ENCODE measurements around the gene DHX35.
"Not testable (repeated sequence)": the region's sequence is repeated elsewhere in the genome, so short reads cannot be mapped to it uniquely, and the experiment has no call there.

Gene DHX35

GRCh38 chr20:38945012-38945411, 17.1 kb upstream of the DHX35 start:
- DNase-seq = no peak

GRCh38 chr20:38946836-38947235, 15.3 kb upstream of the DHX35 start:
- no peak for DNase-seq

- DNase-seq = no peak
These were observed 14.2 kb upstream of the DHX35 start for GRCh38 chr20:38947931-38948362.

GRCh38 chr20:38950254-38950653, 11.9 kb upstream of the DHX35 start:
- no peak for DNase-seq

GRCh38 chr20:38951611-38952010, 10.5 kb upstream of the DHX35 start:
- DNase-seq = no peak

GRCh38 chr20:38952153-38952552, 10.0 kb upstream of the DHX35 start:
- DNase-seq = no peak

GRCh38 chr20:38953630-38954340, 8.4 kb upstream of the DHX35 start:
- no peak for DNase-seq

- no peak for DNase-seq
These were observed 4.8 kb upstream of the DHX35 start for GRCh38 chr20:38957235-38957876.

- DNase-seq = no peak
These were observed 4.1 kb upstream of the DHX35 start for GRCh38 chr20:38957915-38958485.

GRCh38 chr20:38960187-38960687, 1.9 kb upstream of the DHX35 start:
- not testable (repeated sequence) for DNase-seq

- no peak for DNase-seq
These were observed 557 bp upstream of the DHX35 start for GRCh38 chr20:38961530-38962043.

GRCh38 chr20:38962928-38963401, 821 bp downstream of the DHX35 start:
- DNase-seq = peak; percentile 36

GRCh38 chr20:38963745-38964144, 1.6 kb downstream of the DHX35 start:
- DNase-seq = no peak

GRCh38 chr20:38965264-38965663, 3.1 kb downstream of the DHX35 start:
- DNase-seq = no peak

GRCh38 chr20:38968090-38968489, 5.9 kb downstream of the DHX35 start:
- no peak for DNase-seq

GRCh38 chr20:38969708-38970107, 7.6 kb downstream of the DHX35 start:
- no peak for DNase-seq

GRCh38 chr20:38970302-38970701, 8.2 kb downstream of the DHX35 start:
- DNase-seq = no peak

- no peak for DNase-seq
These were observed 11.0 kb downstream of the DHX35 start for GRCh38 chr20:38973107-38973506.

- no peak for DNase-seq
These were observed 11.5 kb downstream of the DHX35 start for GRCh38 chr20:38973645-38974044.

- DNase-seq = no peak
These were observed 13.5 kb downstream of the DHX35 start for GRCh38 chr20:38975539-38976120.

GRCh38 chr20:38979434-38979833, 17.3 kb downstream of the DHX35 start:
- DNase-seq = no peak

GRCh38 chr20:38979842-38980241, 17.7 kb downstream of the DHX35 start:
- no peak for DNase-seq

GRCh38 chr20:38982291-38982690, 20.1 kb downstream of the DHX35 start:
- DNase-seq = no peak

Measured in MV-4-11 (cell line).